Measurements from ENCODE around the gene PA2G4.

DNA sequence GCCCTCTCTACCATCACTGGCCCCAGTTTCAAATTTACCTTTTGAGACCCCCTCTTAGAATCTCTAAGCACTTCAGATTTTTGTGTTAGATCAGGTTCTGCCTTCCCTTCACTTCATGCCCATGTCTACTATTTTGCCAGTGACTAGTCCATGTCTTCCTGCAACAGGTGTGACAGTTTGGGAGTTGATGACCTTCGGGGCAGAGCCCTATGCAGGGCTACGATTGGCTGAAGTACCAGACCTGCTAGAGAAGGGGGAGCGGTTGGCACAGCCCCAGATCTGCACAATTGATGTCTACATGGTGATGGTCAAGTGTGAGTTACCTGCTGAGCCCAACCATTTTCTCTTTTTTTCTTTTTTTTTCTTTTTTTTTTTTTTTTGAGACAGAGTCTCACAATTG, 5.8 kb upstream of the PA2G4 start:
- TF ChIP-seq, protein P1, sequence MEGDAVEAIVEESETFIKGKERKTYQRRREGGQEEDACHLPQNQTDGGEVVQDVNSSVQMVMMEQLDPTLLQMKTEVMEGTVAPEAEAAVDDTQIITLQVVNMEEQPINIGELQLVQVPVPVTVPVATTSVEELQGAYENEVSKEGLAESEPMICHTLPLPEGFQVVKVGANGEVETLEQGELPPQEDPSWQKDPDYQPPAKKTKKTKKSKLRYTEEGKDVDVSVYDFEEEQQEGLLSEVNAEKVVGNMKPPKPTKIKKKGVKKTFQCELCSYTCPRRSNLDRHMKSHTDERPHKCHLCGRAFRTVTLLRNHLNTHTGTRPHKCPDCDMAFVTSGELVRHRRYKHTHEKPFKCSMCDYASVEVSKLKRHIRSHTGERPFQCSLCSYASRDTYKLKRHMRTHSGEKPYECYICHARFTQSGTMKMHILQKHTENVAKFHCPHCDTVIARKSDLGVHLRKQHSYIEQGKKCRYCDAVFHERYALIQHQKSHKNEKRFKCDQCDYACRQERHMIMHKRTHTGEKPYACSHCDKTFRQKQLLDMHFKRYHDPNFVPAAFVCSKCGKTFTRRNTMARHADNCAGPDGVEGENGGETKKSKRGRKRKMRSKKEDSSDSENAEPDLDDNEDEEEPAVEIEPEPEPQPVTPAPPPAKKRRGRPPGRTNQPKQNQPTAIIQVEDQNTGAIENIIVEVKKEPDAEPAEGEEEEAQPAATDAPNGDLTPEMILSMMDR (IDR thresholded peaks at IDR 0.05; ENCODE audit: extremely low read depth in 1 of 2, insufficient read depth in 1 of 2, low read depth in 1 of 2, low read length in 2 of 2), result no peak
- no peak for TF ChIP-seq POLR2A (IDR thresholded peaks at IDR 0.05; ENCODE audit: low read depth, low read length)
- no peak for TF ChIP-seq EZH2 (IDR thresholded peaks at IDR 0.05; ENCODE audit: borderline replicate concordance, low read depth, low read length, severe bottlenecking)
- no peak for TF ChIP-seq POLR2AphosphoS5 (IDR thresholded peaks at IDR 0.05; ENCODE audit: insufficient read depth, low read depth, low read length)
- TF ChIP-seq FOS (IDR thresholded peaks at IDR 0.05; ENCODE audit: borderline replicate concordance, insufficient read depth, low read length), result no peak
- TF ChIP-seq GATA2 (IDR thresholded peaks at IDR 0.05; ENCODE audit: insufficient read depth, insufficient read length, low read depth, low read length), result no peak
